Caki2 (cell line): Measurements from ENCODE around the gene SLC37A4. TPM values are rescaled to one million over a fixed set of nuclear protein-coding genes. Genes with fewer than 3 reads are reported as not detected.
A peak's percentile ranks its signal among the peaks of the same experiment; 100 is the strongest.
"Not testable (repeated sequence)": the region's sequence is repeated elsewhere in the genome, so short reads cannot be mapped to it uniquely, and the experiment has no call there.

Source experiments
- DNase-seq: peaks from one replicate; pipeline ENCODE4 v3.0.0-alpha.2; 2015; ENCODE audit warnings: low read depth
- in situ Hi-C: cut with HindIII; loops from 2 replicates; pipeline ENCODE4 v1.10.0; 2016; ENCODE audit warnings: low sequenced_read_pairs, low pct_unique_long_range_greater_than_20kb, mixed read lengths
- total RNA-seq: library from RNA; depleted of rRNA; stranded (reverse); fragments of >200 nt; shearing (Covaris generic); gene quantifications from 2 replicates; pipeline ENCODE4 v1.2.3, GENCODE V29; 2014; ENCODE audit warnings: low replicate concordance; rRNA removed

Gene SLC37A4
- total RNA-seq = 18.5 and 28.3 TPM in 2 replicates

DNA sequence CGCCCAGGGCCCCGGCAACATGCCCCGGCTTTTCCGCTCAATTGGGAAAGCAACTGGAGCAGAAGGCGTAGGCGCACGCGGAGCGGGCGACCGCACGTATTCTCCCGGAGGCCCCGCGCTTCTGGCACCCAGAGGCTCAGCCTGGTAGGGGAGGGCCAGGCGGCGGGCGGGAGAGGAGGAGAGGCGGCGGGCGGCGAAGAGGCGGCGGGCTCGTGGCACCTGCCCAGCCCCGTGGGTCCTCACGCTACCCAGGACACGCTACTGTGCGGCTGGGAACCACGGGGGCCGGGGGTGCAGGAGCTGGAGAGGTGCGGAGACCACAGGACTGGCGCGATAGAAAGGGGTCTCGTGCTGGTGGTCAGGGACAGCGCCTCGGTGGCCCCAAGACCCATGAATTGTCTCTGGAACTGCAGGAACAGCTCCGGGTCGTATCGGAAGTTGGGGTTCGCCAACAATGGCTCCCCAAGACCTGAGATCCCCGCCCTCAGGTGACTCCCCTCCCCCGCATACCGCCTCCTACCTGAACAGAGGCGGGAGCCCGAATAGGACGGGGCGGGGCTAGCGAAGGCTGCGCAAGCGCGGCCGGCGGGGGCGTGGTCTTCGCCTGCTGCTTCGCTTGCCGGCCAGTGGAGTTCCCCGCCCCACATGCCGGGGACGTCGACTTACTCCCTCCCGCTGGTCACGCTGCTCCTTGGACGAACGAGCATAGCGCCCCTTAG, at the start of gene SLC37A4:
TSS of gene SLC37A4 (minus strand) at position 549 of the 719 bp plus-strand sequence.
- DNase-seq = peak; percentile 86

DNA sequence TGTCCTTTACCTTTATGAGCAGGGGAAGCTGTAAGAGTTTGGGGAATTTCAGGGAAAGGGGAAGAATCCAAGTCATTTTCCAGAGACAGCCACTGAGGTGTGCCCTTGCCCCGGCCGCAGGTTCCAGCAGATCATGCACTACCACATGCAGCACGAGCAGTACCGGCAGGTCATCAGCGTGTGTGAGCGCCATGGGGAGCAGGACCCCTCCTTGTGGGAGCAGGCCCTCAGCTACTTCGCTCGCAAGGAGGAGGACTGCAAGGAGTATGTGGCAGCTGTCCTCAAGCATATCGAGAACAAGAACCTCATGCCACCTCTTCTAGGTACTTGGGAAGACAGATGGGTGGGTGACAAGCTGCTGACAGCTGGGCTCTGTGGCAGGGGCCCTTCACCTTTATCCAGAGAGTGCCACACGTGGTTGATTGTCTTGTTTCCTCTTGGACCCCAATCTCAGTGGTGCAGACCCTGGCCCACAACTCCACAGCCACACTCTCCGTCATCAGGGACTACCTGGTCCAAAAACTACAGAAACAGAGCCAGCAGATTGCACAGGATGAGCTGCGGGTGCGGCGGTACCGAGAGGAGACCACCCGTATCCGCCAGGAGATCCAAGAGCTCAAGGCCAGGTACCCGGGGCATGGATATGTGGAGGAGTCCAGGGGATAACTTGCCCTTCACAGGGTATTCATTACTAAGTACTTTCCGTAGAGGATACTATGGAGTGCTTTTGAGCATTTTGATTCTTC, 48.2 kb upstream of the SLC37A4 start:
- in situ Hi-C loops = no loop called here
- no peak for DNase-seq

More for the DNA sequence above, at the start of gene SLC37A4:
- in situ Hi-C loops = no loop called here

GRCh38 chr11:119077839-119078238, 47.2 kb upstream of the SLC37A4 start:
- DNase-seq = no peak
- in situ Hi-C loops = no loop called here

- DNase-seq = peak; percentile 83
- in situ Hi-C loops = no loop called here
Observed at GRCh38 chr11:119067371-119068222, 36.9 kb upstream of the SLC37A4 start, which contains the start of gene VPS11. Gene VPS11 (plus strand): TSS chr11:119067818. CDS start chr11:119067824, 6 bp downstream.

DNA sequence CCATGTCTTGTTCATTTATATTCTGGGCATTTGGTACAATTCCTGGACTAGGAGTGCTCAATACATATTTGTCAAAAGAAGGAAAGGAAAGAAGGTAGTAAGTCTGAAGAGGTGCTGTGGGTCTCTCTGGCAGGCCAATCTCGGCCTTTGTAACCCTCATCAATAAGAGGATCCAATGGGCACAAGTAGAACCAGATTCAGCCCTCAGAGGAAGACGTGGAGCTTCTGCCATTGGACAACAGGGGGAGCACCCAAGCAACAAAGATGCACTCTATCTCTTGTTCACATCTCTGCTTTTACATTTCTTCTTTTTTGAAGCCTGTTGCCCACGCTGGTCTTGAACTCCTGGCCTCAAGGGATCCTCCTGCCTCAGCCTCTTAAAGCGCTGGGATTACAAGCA, 34.7 kb upstream of the SLC37A4 start:
- DNase-seq = no peak
- in situ Hi-C loops = no loop called here

DNA sequence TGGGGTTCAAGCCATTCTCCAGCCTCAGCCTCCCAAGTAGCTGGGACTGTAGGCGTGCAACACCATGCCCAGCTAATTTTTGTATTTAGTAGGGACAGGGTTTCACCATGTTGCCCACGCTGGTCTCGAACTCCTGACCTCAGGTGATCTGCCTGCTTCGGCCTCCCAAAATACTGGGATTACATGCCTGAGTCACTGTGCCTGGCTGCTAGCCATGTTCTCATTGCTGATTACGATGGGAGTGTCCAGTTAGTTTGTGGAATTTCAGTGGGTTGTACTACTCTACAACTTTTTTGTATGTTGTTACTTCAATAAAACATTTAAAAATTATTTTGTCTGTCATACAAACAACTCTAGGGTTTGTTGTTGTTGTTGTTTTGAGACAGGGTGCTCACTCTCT, 32.1 kb upstream of the SLC37A4 start:
- in situ Hi-C loops = no loop called here
- peak; percentile 11 for DNase-seq

GRCh38 chr11:119061256-119061655, 30.6 kb upstream of the SLC37A4 start:
- in situ Hi-C loops = no loop called here
- no peak for DNase-seq

GRCh38 chr11:119059128-119059527, 28.5 kb upstream of the SLC37A4 start:
- in situ Hi-C loops, DNase-seq: not testable (repeated sequence)

DNA sequence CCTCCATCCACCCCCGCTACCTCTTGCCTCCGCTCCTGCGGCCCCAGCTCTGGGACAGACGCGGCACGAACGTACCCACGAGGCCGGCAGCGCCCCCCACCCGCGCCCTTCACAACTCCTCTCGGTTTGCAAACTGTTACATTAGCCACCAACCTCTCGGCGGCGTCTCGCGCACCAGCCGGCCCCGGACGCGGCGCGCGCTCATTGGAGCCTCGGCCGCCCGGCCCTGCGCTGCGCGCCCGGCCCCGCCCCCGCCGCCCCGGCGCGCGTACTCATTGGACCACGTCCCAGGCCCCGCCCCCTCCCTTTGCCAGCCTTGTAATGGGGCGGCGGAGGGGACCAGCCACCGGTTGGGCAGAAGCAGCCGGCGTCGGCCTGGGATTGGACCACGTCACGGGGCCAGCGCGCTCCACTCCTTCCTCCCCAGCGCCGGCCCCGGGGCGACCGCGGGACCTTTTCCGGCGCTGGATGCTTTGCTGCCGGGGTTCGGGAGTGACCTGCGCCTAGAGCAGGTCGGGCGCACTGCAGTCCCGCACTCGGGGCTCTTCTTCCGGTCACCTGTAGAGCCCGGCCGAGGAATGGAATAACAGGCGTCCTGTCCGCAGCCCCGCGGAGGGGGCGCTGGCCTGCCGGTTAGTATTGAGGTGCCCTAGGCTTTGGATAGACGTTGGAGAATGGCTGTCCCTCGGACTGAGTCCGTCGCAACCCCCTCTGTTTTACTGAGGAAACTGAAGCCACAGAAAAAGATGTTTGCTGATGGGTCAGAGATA, 26.5 kb upstream of the SLC37A4 start, which contains the start of gene HYOU1:
TSS of gene HYOU1 (minus strand) at position 206 of the 770 bp plus-strand sequence. CDS start 1,045 bp downstream, outside the sequence.
- peak; percentile 88 for DNase-seq
- in situ Hi-C loops = no loop called here

- no peak for DNase-seq
- in situ Hi-C loops = no loop called here
Observed at GRCh38 chr11:119056421-119056999, 25.8 kb upstream of the SLC37A4 start.

- in situ Hi-C loops = no loop called here
- peak; percentile 30 for DNase-seq
Observed at GRCh38 chr11:119055901-119056300, 25.2 kb upstream of the SLC37A4 start.

GRCh38 chr11:119054418-119054817, 23.7 kb upstream of the SLC37A4 start:
- DNase-seq = no peak
- in situ Hi-C loops = no loop called here

DNA sequence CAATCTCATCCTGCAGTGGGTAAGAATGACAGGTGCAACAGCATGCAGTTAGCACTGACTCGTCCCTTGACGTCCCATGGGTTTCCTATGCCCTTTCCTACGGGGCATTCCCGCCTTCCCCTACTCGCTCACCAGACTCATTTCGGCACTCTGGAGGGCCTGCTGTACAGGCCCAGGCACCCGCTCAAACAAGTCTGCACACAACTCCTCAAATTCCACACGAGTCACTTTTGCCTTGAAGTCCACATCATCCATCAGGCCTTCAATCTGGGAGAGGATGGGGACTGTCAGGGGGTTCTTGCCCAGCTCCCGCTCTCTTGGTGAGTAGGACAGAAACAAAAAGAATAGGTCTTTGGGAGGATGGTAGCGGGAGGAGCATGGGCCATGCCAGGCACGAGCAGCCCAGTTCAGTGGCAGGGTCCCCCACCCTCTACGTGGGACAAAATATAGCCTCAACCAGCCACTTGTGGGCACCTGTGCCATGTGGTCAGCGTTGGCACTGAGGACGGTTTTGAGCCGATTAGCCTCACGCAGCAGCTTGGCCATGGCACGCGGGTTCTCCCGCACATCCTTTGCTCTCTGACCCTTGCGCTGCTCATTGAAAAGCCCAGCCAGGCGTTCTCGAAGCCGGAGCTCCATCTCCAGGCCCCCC, 21.6 kb upstream of the SLC37A4 start:
- in situ Hi-C loops = no loop called here
- no peak for DNase-seq

- no peak for DNase-seq
- in situ Hi-C loops = no loop called here
Observed at GRCh38 chr11:119051440-119052162, 20.9 kb upstream of the SLC37A4 start.

- in situ Hi-C loops = no loop called here
- DNase-seq = no peak
Observed at GRCh38 chr11:119049081-119049480, 18.4 kb upstream of the SLC37A4 start.

- no peak for DNase-seq
- in situ Hi-C loops = no loop called here
Observed at GRCh38 chr11:119048644-119049043, 18.0 kb upstream of the SLC37A4 start.
